ENCODE measurements around the gene TBC1D10A. TPM values are rescaled to one million over a fixed set of nuclear protein-coding genes. Genes with fewer than 3 reads are reported as not detected.

The TBC1D10A gene
- total RNA-seq (ENCODE audit: unreplicated experiment): 7.9 TPM
- long read RNA-seq, transcript TBC1D10A-201 (9 exons, 2,077 nt): major isoform, 5 of 7 reads
- long read RNA-seq, partial matches to known transcripts: 0 of 7 reads
- long read RNA-seq, other reads (novel, unspliced or antisense): 2 of 7 reads

GRCh38 chr22:30326706-30327362 lies at the start of gene TBC1D10A:
TBC1D10A (minus strand) TSS chr22:30326941; CDS start chr22:30326881, 60 bp downstream.
- Mint-ChIP-seq H3K36me3 (ENCODE audit: low read depth, unreplicated experiment) (peaks cover 13% of the 10 kb centered on the region), H3K4me3 (ENCODE audit: unreplicated experiment) (peak within 1 kb of the TSS; percentile 85), H3K4me1 (ENCODE audit: unreplicated experiment) (peaks cover 14% of the 10 kb centered on the region), H3K27me3 (ENCODE audit: unreplicated experiment) (peaks cover 7% of the 10 kb centered on the region), H3K9me3 (ENCODE audit: unreplicated experiment) (no peaks in the 10 kb centered on the region), H3K27ac (ENCODE audit: unreplicated experiment) (peak within 1 kb of the TSS; percentile 70)
- DNase-seq (ENCODE audit: low spot score): peak; percentile 85
- TF ChIP-seq CTCF (IDR thresholded peaks at IDR 0.05; ENCODE audit: unreplicated experiment): no peak

- DNase-seq (ENCODE audit: low spot score): no peak
- H3K27me3 Mint-ChIP-seq (ENCODE audit: unreplicated experiment): peaks cover 7% of the 10 kb centered on the region
- no peak overlapping the region for H3K27ac Mint-ChIP-seq (ENCODE audit: unreplicated experiment)
- TF ChIP-seq CTCF (IDR thresholded peaks at IDR 0.05; ENCODE audit: unreplicated experiment): no peak
- H3K4me3 Mint-ChIP-seq (ENCODE audit: unreplicated experiment): no peak overlapping the region
- peaks cover 16% of the 10 kb centered on the region for H3K4me1 Mint-ChIP-seq (ENCODE audit: unreplicated experiment)
- peaks cover 9% of the 10 kb centered on the region for H3K36me3 Mint-ChIP-seq (ENCODE audit: low read depth, unreplicated experiment)
- H3K9me3 Mint-ChIP-seq (ENCODE audit: unreplicated experiment): no peaks in the 10 kb centered on the region
Measured at GRCh38 chr22:30375312-30375849, 48.6 kb upstream of the TBC1D10A start.

GRCh38 chr22:30373331-30374325 lies 46.9 kb upstream of the TBC1D10A start:
- Mint-ChIP-seq H3K36me3 (ENCODE audit: low read depth, unreplicated experiment) (peaks cover 8% of the 10 kb centered on the region), H3K27me3 (ENCODE audit: unreplicated experiment) (peaks cover 7% of the 10 kb centered on the region), H3K27ac (ENCODE audit: unreplicated experiment) (no peak overlapping the region), H3K4me1 (ENCODE audit: unreplicated experiment) (peaks cover 16% of the 10 kb centered on the region), H3K9me3 (ENCODE audit: unreplicated experiment) (no peaks in the 10 kb centered on the region), H3K4me3 (ENCODE audit: unreplicated experiment) (no peak overlapping the region)
- no peak for TF ChIP-seq CTCF (IDR thresholded peaks at IDR 0.05; ENCODE audit: unreplicated experiment)
- DNase-seq (ENCODE audit: low spot score): no peak

GRCh38 chr22:30372915-30373314 lies 46.2 kb upstream of the TBC1D10A start:
- H3K27me3 Mint-ChIP-seq (ENCODE audit: unreplicated experiment): peaks cover 9% of the 10 kb centered on the region
- H3K36me3 Mint-ChIP-seq (ENCODE audit: low read depth, unreplicated experiment): peaks cover 5% of the 10 kb centered on the region
- no peak for DNase-seq (ENCODE audit: low spot score)
- no peaks in the 10 kb centered on the region for H3K9me3 Mint-ChIP-seq (ENCODE audit: unreplicated experiment)
- no peak overlapping the region for H3K4me3 Mint-ChIP-seq (ENCODE audit: unreplicated experiment)
- TF ChIP-seq CTCF (IDR thresholded peaks at IDR 0.05; ENCODE audit: unreplicated experiment): no peak
- peaks cover 16% of the 10 kb centered on the region for H3K4me1 Mint-ChIP-seq (ENCODE audit: unreplicated experiment)
- no peak overlapping the region for H3K27ac Mint-ChIP-seq (ENCODE audit: unreplicated experiment)

All from endothelial cell (in vitro differentiated cells).